GM12864 (cell line): ENCODE results near the gene RBM6.

Experiments used
- DNase-seq: peaks from one replicate; pipeline ENCODE4 v3.0.0-alpha.2; 2011; ENCODE audit warnings: low read depth
- H3K4me3 ChIP-seq: 2 replicates; pipeline ENCODE4 v1.5.1; 2011; ENCODE audit warnings: mild to moderate bottlenecking, low read depth, low read length, control low read depth
- CTCF ChIP-seq: IDR thresholded peaks from 2 replicates; pipeline ENCODE4 v1.5.1; 2011; ENCODE audit warnings: low read depth, mild to moderate bottlenecking, moderate library complexity, low read length, control low read depth, inconsistent platforms; ENCODE audit errors: missing control alignments

The RBM6 gene

GRCh38 chr3:49984394-49984793 lies 44.4 kb downstream of the RBM6 start:
- TF ChIP-seq CTCF, result no peak
- no peak for DNase-seq
- no peak overlapping the region for H3K4me3 ChIP-seq

- TF ChIP-seq CTCF, result no peak
- no peak overlapping the region for H3K4me3 ChIP-seq
- no peak for DNase-seq
Measured at GRCh38 chr3:49992326-49992725, 52.4 kb downstream of the RBM6 start.

GRCh38 chr3:49994476-49994875 lies 54.5 kb downstream of the RBM6 start:
- no peak for TF ChIP-seq CTCF
- no peak for DNase-seq
- H3K4me3 ChIP-seq, result no peak overlapping the region

GRCh38 chr3:49996016-49996415 lies 56.1 kb downstream of the RBM6 start:
- DNase-seq, result no peak
- TF ChIP-seq CTCF, result no peak
- H3K4me3 ChIP-seq, result no peak overlapping the region

GRCh38 chr3:49997862-49998261 lies 57.9 kb downstream of the RBM6 start:
- no peak overlapping the region for H3K4me3 ChIP-seq
- TF ChIP-seq CTCF, result no peak
- no peak for DNase-seq

- H3K4me3 ChIP-seq, result no peak overlapping the region
- no peak for DNase-seq
- TF ChIP-seq CTCF, result no peak
Measured at GRCh38 chr3:49998326-49998725, 58.4 kb downstream of the RBM6 start.

- TF ChIP-seq CTCF, result no peak
- no peak for DNase-seq
- no peak overlapping the region for H3K4me3 ChIP-seq
Measured at GRCh38 chr3:50001511-50001910, 61.6 kb downstream of the RBM6 start.
